ENCODE data around the gene CCDC89.

DNA sequence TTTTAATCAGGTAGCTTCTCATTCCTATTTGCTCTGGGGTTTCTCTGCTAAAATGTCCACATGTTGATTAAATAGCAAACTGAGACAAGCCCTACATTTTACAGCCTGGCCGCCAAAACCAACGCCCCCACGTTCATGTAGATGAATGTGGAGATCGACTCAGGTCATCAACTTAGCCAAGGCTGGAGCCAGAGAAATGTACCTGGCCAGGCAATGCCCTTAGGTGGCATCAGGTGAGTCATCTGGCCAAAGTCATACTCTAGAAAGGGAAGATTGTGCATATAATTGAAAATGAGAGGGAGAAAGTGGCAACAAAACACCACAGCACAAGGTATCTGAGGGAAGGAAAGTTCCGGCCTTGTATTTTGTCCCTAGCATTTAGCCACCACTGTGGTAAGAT, 37.1 kb upstream of the CCDC89 start:
- TF ChIP-seq CTCF (IDR thresholded peaks at IDR 0.05) (no peak), EZH2 (IDR thresholded peaks at IDR 0.05; ENCODE audit: borderline replicate concordance, insufficient read depth, low read depth, low read length, poor library complexity, severe bottlenecking) (no peak)
